ENCODE measurements around the gene NUP210.

Gene NUP210

DNA sequence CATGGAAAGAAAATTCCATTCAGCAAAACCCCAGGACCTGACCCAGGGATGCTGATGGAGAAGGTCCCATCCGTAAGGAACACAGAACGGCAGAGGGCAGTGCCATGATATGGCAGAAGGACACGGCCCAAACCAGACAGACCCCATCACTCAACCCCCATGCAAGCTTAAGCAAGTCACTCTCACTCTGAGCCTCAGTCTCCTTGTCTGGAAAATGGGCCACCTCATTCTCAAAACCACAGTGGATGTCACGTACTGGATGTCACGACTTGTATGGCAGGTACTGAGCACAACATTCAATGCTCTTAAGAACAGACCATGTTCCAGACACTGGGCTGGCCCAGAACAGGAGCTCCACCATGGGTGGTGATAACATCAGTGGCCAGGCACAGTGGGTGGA is 90.4 kb downstream of the NUP210 start:
- H3K4me3 ChIP-seq (ENCODE audit: low read depth, low read length): no peak overlapping the region
- DNase-seq (ENCODE audit: low read depth): no peak
- TF ChIP-seq, protein P1, sequence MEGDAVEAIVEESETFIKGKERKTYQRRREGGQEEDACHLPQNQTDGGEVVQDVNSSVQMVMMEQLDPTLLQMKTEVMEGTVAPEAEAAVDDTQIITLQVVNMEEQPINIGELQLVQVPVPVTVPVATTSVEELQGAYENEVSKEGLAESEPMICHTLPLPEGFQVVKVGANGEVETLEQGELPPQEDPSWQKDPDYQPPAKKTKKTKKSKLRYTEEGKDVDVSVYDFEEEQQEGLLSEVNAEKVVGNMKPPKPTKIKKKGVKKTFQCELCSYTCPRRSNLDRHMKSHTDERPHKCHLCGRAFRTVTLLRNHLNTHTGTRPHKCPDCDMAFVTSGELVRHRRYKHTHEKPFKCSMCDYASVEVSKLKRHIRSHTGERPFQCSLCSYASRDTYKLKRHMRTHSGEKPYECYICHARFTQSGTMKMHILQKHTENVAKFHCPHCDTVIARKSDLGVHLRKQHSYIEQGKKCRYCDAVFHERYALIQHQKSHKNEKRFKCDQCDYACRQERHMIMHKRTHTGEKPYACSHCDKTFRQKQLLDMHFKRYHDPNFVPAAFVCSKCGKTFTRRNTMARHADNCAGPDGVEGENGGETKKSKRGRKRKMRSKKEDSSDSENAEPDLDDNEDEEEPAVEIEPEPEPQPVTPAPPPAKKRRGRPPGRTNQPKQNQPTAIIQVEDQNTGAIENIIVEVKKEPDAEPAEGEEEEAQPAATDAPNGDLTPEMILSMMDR (IDR thresholded peaks at IDR 0.05; ENCODE audit: insufficient read depth, low read depth, low read length, missing control alignments): no peak

DNA sequence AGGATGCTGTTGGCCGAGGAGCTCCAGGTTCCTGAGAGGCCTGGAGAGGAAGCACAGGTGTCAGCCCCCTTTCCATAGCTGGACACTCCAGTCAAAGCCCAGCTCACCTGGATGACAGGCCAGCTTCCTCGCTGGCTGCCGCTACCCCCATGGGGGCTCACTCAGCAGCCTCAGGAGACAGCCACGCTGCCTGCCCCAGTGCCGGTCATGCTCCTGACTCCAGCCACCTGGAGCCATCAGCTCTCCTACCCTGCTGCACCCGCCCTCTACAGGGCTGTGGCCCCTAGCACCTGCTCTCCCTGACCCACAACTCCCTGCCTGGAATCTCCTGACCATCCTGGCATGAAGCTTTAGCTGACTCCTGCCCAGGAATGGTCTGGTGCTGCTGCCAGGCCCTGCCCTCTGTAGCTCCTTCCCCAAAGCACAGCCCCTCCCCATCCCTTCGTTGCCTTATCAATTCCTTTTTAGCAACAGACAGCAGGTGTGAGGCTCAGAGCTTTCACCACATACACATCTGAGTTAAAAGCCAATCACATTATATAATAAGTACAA is 94.2 kb downstream of the NUP210 start:
- DNase-seq (ENCODE audit: low read depth): no peak
- no peak overlapping the region for H3K4me3 ChIP-seq (ENCODE audit: low read depth, low read length)
- TF ChIP-seq, protein P1 (IDR thresholded peaks at IDR 0.05; ENCODE audit: insufficient read depth, low read depth, low read length, missing control alignments): no peak

DNA sequence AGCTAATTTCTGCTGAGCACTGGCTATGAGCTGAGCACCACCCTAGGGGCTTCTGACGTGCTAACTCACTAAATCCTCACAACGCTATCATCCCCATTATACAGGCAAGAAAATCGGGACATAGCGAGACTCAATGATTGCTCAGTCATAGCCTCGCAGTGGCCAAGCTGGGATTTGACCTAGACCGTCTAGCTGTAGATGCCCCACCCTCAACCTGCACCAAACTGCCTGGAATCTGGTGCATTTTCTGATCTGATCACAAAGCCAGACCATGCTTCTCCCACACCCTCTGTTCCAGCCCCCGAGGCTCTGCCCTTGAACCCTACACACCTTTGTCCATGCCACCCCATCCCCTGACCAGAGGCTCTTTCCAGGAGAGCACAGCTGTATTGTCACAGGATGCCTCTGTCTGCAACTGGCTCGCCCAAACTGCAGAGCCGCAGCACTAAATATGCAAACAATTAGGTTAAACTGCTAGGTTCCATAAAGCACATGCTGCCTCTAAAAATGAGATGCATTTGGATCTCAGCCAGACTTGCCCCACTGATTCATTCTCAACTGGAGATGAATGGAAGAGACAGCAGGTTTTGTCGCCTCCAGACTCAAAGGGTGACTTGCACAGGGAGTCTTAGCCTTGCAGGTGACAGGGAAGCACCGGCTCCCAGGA is 95.2 kb downstream of the NUP210 start:
- DNase-seq (ENCODE audit: low read depth): no peak
- TF ChIP-seq, protein P1 (IDR thresholded peaks at IDR 0.05; ENCODE audit: insufficient read depth, low read depth, low read length, missing control alignments): no peak
- H3K4me3 ChIP-seq (ENCODE audit: low read depth, low read length): no peak overlapping the region

DNA sequence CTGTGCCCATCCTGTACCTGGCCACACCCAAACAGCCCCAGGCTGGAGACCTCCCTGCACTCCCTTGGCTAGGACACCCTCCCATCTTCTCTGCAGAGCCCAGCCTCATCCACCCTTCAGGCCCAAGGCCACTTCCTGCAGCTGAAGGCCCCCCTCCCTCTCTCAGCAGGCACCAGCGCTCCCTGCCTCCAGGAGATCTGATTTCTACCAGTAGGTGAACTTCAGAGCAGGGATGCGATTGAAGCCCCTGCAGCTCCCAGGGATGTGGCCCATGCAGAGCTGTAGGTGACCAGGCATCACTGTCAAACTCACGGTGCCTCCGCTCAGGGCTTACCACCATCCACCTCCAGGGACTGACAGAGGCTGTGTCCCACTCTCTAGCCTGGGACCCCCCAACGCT is 96.3 kb downstream of the NUP210 start:
- TF ChIP-seq, protein P1 (IDR thresholded peaks at IDR 0.05; ENCODE audit: insufficient read depth, low read depth, low read length, missing control alignments): no peak

DNA sequence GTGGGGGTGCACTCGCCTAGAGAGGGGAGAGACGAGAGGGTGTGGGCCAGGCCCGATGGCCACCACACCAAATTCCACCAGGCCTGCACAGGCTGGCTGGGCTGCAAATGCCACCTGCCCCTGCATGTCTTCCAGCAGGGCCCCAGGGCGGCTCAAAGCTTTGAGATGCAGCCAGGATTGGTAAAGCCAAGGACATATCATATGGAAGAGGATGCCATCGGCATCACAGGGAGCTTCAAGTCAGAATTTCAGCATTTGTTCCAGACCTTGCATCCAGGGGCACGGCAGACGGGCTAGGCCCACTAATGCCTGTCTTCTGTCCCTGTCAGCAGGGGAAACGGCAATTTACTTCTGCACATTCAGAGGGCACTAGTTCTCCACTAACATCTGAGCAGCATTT is 97.8 kb downstream of the NUP210 start:
- no peak for DNase-seq (ENCODE audit: low read depth)
- H3K4me3 ChIP-seq (ENCODE audit: low read depth, low read length): no peak overlapping the region
- TF ChIP-seq, protein P1 (IDR thresholded peaks at IDR 0.05; ENCODE audit: insufficient read depth, low read depth, low read length, missing control alignments): no peak

More for the DNA sequence above, 96.3 kb downstream of the NUP210 start:
- no peak for DNase-seq (ENCODE audit: low read depth)
- H3K4me3 ChIP-seq (ENCODE audit: low read depth, low read length): no peak overlapping the region

DNA sequence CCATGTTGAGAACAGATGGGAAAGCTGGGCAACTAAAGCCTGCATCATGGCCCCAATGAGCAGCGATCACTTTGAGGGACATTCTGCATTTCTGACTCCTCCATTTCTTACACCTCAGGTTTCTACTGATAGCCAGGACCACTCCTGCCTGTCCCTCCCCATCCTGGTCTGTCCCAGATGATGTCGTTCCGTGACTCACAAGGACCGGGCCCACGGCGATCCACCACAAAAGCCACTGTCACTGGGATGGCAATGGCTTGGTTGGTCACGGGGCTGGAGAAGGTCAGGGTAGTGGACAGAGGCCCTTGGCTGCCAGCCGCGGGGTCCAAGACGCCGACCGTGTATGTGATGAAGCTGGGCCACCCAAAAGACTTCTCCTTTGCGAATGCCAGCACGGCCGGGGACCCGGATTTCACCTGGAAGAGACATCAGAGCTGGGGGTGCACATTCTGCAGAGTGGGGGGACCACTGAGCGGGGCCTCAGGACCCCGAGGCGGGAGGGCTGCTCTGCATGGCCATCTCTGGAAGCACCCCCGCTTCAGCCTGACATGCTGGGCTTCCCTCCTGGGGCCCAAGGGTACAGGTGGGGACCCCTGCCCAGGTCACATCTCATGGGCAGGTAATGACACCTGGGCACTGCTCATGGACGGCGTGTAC is 100.4 kb downstream of the NUP210 start:
- DNase-seq (ENCODE audit: low read depth): no peak
- TF ChIP-seq, protein P1 (IDR thresholded peaks at IDR 0.05; ENCODE audit: insufficient read depth, low read depth, low read length, missing control alignments): no peak

More for the DNA sequence above, 100.4 kb downstream of the NUP210 start:
- H3K4me3 ChIP-seq (ENCODE audit: low read depth, low read length): no peak overlapping the region

Data from GM12865 (cell line).